ENCODE measurements around the gene COL23A1.
"Not testable (repeated sequence)": the region's sequence is repeated elsewhere in the genome, so short reads cannot be mapped to it uniquely, and the experiment has no call there.

The COL23A1 gene

DNA sequence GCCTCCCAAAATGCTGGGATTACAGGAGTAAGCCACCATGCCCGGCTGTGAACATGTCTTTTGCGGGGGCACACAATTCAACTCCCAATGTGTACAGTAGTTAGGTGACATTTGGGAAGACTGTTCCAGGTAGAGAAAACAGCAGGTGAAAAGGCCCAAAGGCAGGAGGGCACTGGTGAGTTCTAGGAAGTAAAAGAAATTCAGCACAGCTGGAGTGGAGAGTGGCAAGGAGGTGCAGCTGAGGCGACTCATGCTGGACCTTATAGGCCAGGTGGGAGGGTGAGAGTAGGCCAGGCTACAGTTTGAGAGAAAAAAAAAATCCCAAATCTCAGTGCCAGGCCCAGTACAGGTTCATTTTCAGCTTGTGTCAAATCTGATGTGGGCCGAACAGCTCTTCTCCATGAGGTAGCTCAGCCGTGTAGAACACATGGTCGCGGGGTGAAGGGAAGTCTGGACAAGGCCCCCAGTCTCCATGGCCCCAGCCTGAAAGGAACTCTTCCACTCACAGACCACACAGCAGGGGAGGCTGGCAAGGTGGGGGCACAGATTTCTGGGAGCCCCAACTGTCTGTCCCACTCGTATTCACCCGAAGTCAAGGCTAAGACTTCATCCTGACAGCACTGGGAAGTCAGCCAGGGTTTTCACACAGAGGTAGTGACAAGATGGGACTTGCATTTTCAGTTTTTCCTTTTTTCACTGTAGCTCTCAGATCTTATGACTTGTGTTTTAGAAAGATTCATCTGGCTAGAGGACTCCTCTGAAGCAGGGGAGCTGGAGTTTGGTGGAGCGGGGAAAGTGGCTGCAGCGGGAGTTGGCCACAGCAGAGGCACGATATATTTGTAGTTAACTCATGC is 390.4 kb downstream of the COL23A1 start:
- no peak for DNase-seq

DNA sequence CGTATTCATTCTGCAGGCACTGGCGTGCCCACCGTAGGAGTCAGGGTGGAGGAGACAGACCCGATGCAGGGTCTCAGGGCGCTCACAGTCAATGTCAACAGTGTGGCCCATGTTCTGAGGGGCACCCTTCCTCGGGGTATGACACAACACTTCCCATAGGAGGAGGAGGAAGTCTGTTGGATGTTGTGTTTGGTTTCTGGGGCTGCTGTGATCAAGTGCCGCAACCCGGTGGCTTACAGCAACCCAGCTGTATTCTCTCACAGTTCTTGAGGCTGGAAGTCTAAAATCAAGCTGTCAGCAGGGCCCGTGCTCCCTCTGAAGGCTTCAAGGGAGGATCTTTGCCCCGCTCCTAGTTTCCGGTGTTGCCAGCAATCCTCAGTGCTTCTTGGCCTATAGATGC is 391.5 kb downstream of the COL23A1 start:
- DNase-seq, result no peak

DNA sequence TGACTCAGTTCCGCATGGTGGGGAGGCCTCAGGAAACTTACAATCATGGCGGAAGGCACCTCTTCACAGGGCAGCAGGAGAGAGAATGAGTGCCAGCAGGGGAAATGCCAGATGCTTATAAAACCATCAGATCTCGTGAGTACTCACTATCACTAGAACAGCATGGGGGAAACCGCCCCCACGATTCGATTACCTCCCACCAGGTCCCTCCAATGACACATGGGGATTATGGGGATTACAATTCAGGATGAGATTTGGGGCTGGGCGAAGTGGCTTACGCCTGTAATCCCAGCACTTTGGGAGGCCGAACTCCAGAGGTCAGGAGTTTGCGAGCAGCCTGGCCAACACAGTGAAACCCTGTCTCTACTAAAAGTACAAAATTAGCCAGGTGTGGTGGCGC is 392.0 kb downstream of the COL23A1 start:
- not testable (repeated sequence) for DNase-seq

DNA sequence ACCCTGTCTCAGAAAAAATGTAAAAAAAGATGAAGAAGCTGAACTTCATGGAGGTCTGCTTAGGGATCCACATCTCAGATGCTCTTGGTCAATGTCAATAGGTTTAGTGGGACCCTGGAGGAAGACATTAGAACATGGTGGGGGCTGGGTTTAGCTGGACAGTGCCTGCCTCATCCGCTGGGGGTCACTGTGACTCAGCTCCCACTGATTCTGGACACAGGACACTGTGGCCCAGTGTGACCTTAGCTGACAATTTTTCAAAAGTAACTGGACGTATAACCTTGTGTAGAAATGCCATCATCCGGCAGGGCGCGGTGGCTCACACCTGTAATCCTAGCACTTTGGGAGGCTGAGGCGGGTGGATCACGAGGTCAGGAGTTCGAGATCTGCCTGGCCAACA is 393.2 kb downstream of the COL23A1 start:
- no peak for DNase-seq

DNA sequence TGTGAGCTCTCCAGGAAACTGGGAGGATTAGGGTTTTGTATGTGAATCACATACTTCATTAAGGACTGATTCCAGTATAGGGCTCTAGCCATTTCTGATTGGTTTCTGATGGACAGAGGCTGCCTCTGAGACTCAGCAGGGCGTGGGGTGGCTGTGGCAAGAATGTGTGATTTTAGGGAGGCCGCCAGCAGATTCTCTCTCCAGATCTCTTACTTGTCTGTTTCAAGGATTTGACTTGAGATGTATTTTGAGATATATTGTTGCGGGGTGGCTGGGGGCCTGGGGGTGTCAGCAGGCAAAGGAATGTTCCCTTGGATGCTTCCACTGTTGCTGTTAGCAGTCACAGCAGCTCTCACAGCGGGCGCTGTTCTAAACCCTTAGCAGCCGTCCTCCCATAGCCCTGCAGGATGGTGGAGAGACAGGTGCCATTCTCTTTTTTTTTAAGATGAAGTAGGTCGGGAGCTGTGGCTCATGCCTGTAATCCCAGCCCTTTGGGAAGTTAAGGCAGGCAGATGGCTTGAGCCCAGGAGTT is 393.8 kb downstream of the COL23A1 start:
- DNase-seq, result no peak

DNA sequence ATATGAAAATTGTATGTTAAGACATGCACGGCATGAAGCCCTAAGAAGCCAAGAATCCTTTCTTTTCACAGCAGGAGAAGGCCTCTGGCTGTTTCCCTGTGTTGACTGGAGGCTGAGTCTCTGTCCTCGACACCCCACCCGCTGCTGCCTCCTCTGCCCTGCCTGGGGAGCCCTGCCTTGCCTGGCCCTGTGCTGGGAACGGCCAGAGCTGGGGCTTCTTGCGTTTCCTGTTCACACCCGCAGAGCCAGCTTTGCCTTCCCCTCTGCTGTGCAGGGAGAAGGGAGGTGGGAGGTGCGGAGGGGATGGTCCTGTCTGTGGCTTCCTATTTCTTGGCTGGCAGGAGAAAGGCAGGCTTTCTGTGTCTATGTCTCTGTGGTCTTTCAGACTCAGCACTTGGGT is 396.2 kb downstream of the COL23A1 start:
- DNase-seq, result no peak

DNA sequence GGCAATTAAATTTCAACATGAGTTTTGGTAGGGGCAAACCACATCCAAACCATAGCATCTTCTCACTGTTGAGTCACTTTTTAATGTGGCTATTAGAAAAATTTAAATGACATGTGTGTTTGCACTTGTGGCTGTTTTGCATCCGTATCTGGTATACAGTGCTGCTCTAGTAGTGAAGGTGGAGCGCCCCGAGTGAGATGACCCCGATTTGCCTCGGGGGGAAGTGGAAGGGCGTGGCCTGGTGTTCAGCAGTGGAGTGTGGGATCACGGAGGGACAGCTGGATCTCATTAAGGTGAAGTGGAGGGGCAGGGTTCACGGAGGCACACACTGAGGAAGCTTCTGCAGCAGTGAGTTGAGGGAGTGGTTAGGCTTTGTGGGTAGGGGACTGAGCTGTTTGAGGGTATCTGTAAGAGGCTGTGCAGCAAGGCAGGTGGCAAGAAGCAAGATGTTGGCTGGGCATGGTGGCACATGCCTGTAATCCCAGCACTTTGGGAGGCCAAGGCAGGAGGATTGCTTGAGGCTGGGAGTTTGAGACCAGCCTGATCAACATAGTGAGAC is 396.9 kb downstream of the COL23A1 start:
- DNase-seq, result no peak

DNA sequence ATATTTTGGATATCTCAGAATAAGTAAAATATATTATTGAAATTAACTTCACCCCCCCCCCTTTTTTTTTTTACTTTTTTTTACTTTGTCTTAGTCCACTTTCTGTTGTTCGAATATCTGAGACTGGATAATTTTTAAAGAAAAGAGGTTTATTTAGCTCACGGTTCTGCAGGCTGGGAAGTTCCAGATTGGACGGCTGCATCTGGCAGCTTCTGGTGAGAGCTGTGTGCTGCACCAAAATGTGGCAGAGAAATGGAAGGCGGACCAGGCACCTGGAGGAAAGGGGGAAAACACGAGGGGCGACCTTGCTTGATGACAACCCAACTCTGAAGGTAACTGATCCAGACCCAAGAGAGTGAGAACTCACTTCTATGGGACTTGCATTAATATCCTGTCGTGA is 397.4 kb downstream of the COL23A1 start:
- DNase-seq, result no peak

DNA sequence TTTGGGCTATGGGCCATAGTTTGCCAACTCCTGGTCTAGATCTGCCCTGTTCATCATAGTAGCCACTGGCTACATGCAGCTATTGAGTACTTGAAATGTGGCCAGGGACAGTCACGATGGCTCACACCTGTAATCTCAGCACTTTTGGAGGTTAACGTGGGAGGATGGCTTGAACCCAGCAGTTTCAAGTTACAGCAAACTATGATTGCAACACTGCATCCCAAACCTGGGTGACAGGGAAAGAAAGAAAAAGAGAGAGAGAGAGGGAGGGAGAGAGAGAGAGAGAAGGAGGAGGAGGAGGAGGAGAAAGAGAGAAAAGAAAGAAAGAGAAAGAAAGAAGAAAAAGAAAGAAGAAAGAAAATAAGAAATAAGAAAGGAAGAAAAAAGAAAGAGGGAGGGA is 397.9 kb downstream of the COL23A1 start:
- no peak for DNase-seq

DNA sequence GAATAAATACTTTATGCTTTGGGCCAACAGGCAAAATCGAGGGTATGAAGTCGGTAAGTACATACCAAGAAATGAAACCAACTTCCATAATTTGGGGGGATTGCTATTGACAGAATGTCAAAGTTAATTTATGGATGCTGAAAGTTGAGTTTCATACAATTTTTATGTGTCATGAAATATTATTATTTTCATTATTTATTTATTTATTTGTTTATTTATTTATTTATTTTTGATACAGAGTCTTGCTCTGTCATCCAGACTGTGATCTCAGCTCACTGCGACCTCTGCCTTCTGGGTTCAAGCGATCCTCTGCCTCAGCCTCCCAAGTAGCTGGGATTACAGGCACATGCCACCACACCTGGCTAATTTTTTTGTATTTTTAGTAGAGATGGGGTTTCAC is 398.5 kb downstream of the COL23A1 start:
- DNase-seq, result no peak

DNA sequence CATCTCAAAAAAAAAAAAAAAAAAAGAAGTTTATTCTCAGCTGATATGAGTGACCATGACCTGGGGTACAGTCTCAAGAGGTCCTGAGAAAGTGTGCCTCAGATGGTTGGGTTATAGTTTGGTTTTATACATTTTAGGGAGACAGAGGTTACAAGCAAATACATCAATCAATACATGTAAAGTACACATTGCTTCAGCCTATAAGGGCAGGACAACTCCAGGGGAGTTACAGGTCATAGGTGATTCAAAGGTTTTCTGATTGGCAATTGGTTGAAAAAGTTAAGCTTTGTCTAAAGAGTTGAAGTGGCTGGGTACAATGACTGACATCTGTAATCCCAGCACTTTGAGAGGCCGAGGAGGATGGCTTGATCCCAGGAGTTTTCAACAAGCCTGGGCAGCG is 400.8 kb downstream of the COL23A1 start:
- DNase-seq, result no peak
